HG02981 (cell line): ENCODE results near the gene ADAMTS20.
A peak's percentile ranks its signal among the peaks of the same experiment; 100 is the strongest.
"Not testable (repeated sequence)": the region's sequence is repeated elsewhere in the genome, so short reads cannot be mapped to it uniquely, and the experiment has no call there.

Experiments used
- ATAC-seq: cut with Tn5 transposase; IDR thresholded peaks from one replicate; pipeline ENCODE4 v1.9.1; 2021; ENCODE audit warnings: mild to moderate bottlenecking, moderate library complexity; ENCODE audit not compliant: unreplicated experiment

Gene ADAMTS20

DNA sequence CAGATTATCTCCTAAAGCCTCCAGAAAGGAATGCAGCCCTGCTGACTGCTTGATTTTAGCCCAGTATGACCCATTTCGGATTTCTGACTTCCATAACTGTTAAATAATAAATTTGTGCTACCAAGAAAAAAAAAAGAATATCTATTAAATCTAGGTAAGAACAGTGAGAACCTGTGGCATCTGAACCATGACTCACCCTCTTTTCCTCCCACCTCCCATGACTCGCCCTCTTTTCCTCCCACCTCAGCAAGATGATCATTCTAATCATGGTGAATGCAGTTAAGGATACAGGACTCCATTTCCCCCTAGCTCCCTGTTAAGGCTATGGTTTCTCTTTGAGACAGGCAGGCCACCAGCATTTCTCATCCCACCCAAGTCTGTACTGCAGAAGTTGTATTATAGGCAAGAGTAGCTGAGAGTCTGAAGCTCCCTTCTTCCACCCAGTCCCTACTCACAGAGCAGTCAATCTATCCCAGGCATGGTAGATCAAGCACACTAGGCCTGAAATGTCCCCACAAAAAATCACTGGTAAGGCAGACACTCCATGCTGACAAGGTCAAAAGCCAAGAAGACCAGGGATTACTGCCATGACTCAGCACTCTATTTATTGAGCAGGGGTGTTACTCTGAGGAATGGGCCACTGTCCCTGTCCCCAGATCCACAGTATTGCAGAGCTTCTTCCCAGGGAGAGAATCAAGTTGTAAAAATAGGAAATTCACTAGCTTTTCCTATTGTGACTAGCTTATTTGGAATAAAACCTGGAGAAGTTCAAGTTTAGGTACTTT lies 188.9 kb downstream of the ADAMTS20 start:
- no peak for ATAC-seq

- no peak for ATAC-seq
These were observed 190.8 kb downstream of the ADAMTS20 start for GRCh38 chr12:43361031-43361710.

GRCh38 chr12:43360001-43360400 lies 192.0 kb downstream of the ADAMTS20 start:
- not testable (repeated sequence) for ATAC-seq

GRCh38 chr12:43357141-43357540 lies 194.9 kb downstream of the ADAMTS20 start:
- ATAC-seq: no peak

GRCh38 chr12:43352001-43352400 lies 200.0 kb downstream of the ADAMTS20 start:
- no peak for ATAC-seq

GRCh38 chr12:43349863-43350262 lies 202.1 kb downstream of the ADAMTS20 start:
- no peak for ATAC-seq

GRCh38 chr12:43348221-43348620 lies 203.8 kb downstream of the ADAMTS20 start:
- no peak for ATAC-seq

DNA sequence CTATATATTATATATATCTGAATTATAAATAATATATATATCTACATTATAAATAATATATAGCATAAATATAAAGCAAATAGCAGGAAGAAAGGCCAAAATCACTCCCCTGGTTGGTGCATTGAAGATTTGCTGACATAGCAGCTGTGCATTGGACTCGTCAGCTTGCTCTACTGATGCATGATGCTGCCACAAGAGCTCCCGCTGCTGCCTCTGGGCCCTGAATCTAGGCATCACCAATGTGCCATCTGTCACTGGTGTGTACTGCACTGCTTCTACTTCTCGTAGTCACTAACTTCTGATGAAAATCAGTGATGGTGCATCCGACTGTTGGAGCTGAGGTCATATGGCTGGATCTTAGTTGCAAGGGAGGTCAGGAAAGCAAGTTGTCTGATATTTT lies 205.0 kb downstream of the ADAMTS20 start:
- ATAC-seq: no peak

- ATAC-seq: no peak
These were observed 207.0 kb downstream of the ADAMTS20 start for GRCh38 chr12:43345023-43345422.

- ATAC-seq: not testable (repeated sequence)
These were observed 210.2 kb downstream of the ADAMTS20 start for GRCh38 chr12:43341785-43342313.

GRCh38 chr12:43338848-43339526 lies 213.0 kb downstream of the ADAMTS20 start:
- ATAC-seq: peak; percentile 34

DNA sequence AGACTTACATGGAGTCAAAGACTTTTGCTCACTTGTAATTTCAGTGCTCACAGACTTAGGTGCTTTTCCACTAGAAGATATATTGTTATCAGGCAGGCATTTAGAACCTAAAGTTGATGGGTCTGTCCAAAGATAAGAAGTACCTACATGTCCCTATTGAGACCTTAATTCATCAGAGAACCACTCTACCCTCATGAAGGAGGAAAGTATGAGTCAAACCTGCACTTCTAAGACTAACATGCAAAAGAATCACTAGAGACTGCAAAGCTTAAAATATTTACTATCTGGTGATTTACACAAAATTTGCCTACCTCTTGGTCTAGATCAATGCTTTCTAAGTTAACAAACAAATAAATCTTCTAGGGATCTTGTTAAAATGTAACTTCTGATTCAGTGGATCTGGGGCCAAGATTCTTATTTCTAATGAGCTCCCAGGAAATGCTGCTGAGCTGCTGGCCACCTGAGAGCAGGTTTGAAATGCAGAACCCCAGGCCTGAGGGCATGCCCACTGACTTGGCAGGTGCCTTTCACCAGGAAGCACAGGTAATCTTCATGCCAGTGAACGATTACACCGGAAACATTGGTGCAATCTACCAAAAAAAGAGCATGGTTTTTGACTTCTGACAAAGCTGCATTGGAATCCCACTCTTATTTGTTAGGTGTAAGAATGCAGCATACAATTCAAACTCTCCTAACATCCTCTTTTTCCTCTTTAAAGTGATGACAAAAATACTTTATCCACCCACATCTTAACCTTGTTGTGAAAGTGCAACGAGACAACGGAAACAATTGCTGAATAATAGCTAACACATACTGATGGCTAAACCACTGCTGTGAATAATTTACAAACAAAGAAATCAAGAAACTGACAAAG lies 214.2 kb downstream of the ADAMTS20 start:
- peak; percentile 71 for ATAC-seq

- ATAC-seq: no peak
These were observed 214.9 kb downstream of the ADAMTS20 start for GRCh38 chr12:43336962-43337555.

- no peak for ATAC-seq
These were observed 218.4 kb downstream of the ADAMTS20 start for GRCh38 chr12:43333644-43334043.

DNA sequence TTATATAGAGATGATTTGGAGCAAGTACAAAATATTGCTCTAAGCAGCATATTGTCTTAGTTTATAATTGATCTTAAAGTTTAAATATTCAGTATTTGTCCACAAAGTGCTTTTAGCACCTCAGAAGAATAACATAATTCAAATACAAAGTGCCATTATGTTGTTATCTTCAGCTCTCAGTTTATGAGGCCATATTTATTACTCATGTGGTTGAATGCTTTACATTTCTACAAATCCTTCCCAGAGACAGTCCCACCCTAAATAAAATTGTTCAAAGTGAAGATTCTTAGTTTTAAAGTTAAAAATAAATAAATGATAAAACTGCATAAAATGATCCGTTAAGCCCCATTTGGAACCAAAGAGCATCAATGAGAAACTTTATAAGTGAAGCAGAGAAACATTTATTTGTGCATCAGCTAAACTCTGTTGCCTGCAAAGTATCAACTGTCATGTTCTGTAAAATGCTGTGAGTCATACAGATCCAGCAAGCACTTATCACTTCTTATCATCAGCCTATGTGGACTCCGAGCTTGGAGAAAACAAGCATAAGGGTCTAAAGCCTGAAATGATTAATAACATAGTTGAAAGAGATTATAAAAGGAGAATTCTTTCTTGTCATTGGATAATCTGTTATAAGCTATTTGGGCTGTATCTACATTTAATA lies 218.9 kb downstream of the ADAMTS20 start:
- ATAC-seq: no peak

DNA sequence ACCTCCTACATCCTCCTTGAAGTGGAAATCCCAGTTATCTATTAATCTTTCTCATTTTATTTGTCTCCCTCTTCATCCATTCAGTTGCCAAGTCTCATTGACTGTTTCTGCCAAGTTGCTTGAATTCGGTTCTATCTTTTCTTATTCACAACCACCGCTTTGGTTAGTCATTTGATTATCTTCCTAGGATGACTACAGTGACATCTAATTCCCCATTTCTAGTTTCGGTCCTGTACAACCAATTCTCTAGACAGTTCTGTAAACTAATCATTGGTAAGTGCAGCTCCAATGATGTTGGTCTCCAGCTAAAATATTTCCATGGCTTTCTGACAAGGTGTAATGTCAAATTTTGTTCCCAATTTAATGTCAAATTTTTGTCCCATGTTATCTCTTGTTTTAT lies 220.1 kb downstream of the ADAMTS20 start:
- ATAC-seq: no peak

DNA sequence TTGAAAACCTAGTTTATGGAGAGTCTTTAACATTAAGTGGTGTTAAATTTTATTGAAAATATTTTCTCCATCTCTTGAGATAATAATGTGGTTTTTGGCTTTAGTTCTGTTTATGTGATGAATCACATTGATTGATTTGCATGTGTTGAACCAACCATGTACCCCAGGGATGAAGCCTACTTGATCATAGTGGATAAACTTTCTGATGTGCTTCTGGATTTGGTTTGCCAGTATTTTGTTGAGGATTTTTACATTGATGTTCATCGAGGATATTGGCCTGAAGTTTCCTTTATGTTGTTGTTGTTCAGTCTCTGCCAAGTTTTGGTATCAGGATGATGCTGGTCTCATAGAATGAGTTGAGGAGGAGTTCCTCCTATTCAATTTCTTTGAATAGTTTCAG lies 222.6 kb downstream of the ADAMTS20 start:
- no peak for ATAC-seq

DNA sequence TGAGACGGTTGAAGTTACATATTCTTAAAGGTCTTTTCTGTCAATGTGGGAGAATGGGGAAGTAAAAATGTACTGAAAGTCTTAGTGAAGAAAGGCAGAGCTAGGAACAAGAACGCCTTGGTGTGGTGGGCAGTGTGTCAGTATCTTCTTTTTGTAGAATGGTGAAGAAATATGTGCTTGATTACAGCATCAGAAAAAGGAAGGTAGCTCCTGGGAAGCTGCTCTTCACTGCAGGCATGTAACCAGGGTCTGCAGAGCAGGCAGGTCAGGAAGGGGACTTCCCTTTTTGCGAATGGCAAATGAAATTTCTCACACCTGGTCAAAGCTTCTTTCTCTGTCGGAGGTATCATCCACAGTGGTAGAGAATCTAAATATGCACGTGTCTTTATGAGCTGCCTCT lies 226.2 kb downstream of the ADAMTS20 start:
- peak; percentile 52 for ATAC-seq

DNA sequence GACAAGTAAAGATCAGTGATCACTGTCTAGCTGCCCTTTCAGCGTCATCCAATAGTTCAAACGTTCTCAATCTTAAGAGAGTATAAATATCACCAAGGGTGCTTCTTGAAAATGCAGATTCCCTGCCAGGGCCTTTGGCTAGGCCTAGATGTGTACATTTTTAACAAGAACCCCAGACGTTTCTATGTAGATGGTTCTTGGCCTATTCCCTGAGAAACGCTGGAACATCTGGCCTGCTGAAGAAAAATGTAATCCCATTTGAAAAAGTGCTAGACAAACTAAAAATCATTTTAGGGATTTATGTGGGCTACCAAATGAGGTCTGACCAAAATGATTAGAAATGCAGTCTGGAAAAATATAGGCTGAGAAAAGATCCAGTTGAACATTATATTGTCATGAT lies 231.7 kb downstream of the ADAMTS20 start:
- no peak for ATAC-seq

GRCh38 chr12:43318021-43318420 lies 234.0 kb downstream of the ADAMTS20 start:
- ATAC-seq: no peak
